GM18505 (cell line): ENCODE measurements around the gene CACNA1D.

ENCODE experiments used
- ATAC-seq: cut with Tn5 transposase; IDR thresholded peaks from one replicate; pipeline ENCODE4 v1.9.1; 2021; ENCODE audit not compliant: unreplicated experiment
- POLR2A ChIP-seq: IDR thresholded peaks from 4 replicates; pipeline ENCODE4 v1.6.1; 2011; ENCODE audit warnings: borderline replicate concordance; ENCODE audit not compliant: insufficient read depth, insufficient read length; ENCODE audit errors: extremely low read depth

The CACNA1D gene

DNA sequence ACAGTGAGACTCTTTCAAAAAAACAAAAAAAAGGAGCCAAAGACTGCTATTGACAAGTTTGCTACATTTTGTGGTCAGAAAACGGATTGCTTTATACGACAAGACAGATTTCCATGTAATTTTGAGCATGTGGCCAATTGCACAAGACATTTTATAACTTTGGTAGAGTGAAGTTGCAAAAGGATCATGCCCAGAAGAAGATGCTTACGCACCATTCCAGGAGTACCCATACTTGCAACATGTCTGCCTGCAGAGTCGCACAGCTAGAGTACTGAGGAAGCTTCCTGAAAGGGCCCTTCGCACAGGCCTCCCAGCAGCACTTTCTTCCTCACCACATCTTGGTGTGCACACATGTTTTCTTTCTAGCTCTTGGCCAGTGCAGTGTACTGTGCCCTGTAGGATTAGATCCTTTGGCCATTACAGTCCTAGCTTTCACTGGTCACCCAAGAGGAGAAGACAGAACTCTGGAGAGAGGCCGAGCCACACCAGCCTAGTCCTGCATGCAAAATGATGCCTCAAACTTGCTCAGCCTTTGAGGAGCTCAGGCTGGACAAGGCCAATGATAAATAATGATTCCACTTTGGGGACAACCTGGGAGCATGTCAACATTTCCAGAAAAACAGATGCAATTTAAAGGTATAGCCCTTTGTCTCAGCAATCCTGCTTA lies 340.2 kb downstream of the CACNA1D start:
- no peak for ATAC-seq
- no peak for TF ChIP-seq POLR2A

DNA sequence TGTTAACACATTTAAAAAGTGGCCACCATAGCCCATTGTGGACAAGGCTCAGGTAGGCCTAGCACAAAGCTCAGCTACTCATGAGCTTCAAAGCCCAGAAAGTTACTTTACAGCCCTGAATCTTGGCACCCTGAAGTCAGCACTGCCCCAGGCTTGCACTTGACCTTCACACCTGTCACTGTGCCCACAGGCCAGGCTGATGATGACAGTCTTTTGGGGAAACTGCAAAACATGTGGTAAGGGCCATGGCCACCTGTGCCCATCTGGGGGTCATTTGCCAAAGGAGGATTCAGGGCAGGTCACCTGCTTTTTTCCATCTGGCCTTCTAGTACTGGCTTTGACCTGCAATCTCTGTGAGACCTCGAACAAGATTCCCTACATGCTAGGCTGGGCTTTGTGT lies 340.8 kb downstream of the CACNA1D start:
- no peak for TF ChIP-seq POLR2A
- no peak for ATAC-seq

DNA sequence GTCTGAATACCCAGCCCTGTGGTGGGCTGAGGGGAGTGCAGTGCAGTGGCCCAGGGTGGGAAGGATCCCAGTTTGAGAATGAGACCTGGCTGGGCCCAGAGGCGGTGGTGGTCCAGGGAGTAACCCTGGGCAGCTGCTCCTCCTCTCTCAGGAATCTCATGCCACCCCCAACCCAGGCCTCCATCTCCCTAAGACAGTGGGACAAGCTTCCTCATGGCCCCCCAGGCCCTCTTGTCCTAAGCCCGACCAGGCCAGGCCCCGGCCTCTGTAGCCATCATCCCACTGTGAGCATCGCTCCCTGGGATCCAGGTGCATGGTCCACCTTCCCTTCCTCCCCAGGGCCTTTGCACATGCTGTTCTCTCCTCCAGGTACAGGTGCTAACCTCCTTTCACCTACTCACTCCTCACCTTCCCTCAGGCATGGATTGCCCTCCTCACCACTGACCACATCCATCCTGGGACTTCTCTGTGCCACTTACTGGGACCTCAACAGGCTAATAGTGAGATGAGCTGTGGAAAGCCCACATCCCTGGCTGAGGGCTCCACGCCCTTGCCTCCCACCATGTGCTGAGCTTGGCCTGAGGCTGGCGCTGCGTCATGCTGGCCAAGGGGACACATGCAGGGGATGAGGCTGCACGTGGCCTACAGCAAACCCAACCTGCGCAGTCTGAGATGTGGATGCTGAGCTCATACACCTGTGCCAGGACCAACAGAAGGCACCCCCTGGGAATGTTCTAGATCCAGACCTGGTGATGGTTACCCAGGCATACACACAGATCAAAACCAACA lies 341.9 kb downstream of the CACNA1D start:
- TF ChIP-seq POLR2A, result no peak
- no peak for ATAC-seq

DNA sequence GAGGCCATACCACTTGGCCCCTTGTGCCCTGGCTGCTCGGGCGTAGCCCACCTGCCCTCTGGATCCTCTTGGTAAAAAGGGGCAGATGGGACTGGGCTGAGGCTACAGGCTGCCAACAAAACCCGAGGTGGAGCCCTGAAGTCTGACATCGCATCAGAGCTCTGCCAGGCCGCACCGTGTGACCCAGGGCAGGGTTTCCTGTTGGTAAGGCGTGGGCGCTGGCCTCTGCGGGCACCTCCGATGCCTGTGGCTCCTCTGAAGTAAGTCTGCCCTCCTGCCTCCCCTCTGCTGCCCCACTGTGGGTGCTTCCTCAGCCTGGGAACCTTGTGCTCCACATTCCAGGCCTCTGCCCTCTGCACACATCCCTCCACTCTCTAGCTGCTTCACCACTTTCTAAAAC lies 342.9 kb downstream of the CACNA1D start:
- no peak for ATAC-seq
- no peak for TF ChIP-seq POLR2A

GRCh38 chr3:53841296-53841695 lies 346.9 kb downstream of the CACNA1D start:
- ATAC-seq, result no peak
- TF ChIP-seq POLR2A, result no peak

- no peak for TF ChIP-seq POLR2A
- no peak for ATAC-seq
These were observed 348.2 kb downstream of the CACNA1D start for GRCh38 chr3:53842436-53843194.

DNA sequence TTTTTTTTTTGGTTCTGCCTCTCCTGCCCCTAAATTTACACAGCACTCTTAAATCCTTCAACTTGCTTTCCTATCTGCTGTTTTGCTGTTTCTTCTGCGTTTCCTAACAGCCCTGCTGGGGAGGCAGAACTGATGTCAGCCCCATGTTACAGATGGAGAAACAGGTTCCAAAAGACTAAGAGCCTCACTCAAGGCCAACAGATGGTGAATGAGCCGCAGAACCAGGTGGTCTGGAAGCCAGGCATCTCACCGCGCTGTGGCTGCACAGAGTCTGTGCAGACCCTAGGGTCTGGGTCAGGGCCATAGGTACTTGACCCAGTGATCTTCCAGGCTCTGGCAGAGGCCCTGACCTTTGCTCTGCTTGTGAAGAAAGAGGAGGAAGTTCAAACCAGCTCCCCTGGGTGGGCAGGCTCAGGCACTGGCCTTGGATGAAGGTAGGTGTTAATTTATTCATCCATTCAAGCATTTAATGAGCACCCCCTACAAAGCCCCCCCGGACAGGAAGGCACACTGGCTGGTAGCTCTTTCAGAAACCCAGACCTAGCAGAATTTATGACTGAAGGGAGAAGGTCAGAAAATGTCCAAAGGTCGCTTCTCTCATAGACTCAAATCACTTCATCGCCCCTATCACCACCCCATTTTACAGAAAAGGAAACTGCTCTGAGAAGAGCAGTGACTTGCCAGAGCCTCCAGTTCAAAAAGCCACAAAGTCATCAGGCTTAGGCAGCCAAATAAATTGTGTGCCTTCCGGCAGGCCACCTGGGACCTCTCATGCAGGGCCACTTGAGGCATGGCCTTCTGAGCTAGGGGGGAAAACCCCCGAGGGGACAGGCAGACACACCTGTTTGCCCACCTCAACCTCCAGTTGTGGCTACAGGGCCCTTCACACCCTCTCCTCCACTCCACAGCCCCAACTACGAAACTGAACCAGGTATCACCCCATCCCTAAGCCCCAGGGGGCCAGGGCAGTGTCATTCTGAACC lies 349.1 kb downstream of the CACNA1D start:
- peak; percentile 43 for ATAC-seq
- no peak for TF ChIP-seq POLR2A

DNA sequence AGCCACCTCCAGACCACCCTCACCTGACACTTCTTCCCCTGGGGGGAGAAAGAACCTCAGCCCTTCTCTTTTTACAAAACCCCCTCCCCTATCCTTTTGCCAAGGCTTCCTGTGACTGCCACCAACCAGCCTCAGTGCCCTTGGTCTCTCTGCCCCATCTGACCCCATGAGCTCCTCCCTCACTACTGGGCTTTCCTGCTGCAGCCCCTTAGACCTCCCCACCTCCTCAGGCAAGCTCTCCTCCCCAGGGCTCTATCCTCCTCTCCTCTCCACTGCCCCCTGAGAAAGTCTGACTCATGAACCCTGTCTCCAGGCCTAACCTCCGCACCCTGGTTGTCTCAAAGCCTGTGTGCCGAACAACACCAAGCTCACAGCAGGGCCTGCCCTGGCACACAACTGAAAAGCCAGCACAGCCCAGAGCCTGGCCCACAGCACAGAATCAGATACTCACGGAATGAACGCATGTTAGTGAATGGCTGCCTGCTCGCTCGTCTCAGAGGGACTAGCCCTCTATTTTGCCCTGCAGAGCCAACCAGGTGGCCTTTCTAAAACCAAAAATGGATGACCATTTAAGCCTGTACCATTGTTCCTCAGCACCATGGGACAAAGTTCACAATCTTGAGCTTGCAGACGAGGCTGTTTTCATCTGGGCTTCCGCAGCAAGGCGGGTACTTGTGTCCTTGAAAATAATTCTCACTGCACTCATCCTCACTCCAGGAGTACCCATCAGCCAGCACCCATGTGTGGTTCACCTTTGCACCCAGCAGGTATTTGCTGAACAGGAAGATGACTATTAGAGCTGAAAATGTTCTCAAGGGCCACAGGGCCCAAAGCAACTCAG lies 350.1 kb downstream of the CACNA1D start:
- ATAC-seq, result no peak
- TF ChIP-seq POLR2A, result no peak

GRCh38 chr3:53845103-53845880 lies 350.9 kb downstream of the CACNA1D start:
- peak; percentile 12 for TF ChIP-seq POLR2A
- no peak for ATAC-seq

DNA sequence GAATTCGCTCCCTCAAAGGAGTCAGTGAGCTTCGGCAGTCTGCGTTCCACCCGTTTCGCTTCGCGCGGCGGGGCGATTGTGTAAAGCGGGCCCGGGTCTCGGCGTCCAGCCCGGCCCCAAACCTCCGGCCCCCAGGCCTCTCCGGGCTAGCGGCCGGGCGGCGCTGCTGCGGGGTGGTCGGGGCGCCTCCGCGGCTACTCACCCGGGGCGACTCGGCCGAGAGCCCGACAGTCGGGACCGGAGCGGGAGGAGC lies 351.4 kb downstream of the CACNA1D start:
- no peak for TF ChIP-seq POLR2A
- ATAC-seq, result peak; percentile 8

- peak; percentile 54 for ATAC-seq
These were observed 351.9 kb downstream of the CACNA1D start, which contains the start of the genes CHDH and IL17RB for GRCh38 chr3:53846134-53846850. TSS of gene CHDH (minus strand) at chr3:53846419. CDS start at chr3:53824008, 22,411 bp downstream. TSS of gene IL17RB (plus strand) at chr3:53846568. CDS start at chr3:53846589, 21 bp downstream.

GRCh38 chr3:53846851-53847155 lies 352.4 kb downstream of the CACNA1D start:
- ATAC-seq, result no peak
- no peak for TF ChIP-seq POLR2A

More at GRCh38 chr3:53846134-53846850, 351.9 kb downstream of the CACNA1D start, which contains the start of the genes CHDH and IL17RB:
- no peak for TF ChIP-seq POLR2A
